HepG2 (cell line): ENCODE data around the gene STIMATE. TPM values are rescaled to one million over a fixed set of nuclear protein-coding genes. Genes with fewer than 3 reads are reported as not detected.

Experiments used
- AFF4 ChIP-seq: sonication (generic); formaldehyde crosslinking; IDR thresholded peaks from 2 replicates; pipeline ENCODE4 v1.4.0; 2020; ENCODE audit warnings: missing genetic modification reagents
- ATF7-NPFF ChIP-seq: sonication (generic); formaldehyde crosslinking; IDR thresholded peaks from 2 replicates; pipeline ENCODE4 v1.8.1; 2023; ENCODE audit warnings: mild to moderate bottlenecking, low read depth, missing genetic modification reagents, moderate library complexity
- CENPX ChIP-seq: sonication (generic); formaldehyde crosslinking; IDR thresholded peaks from 2 replicates; pipeline ENCODE4 v1.9.0; 2021; ENCODE audit warnings: mild to moderate bottlenecking, missing genetic modification reagents, moderate library complexity
- FOXK1 ChIP-seq: sonication (generic); formaldehyde crosslinking; IDR thresholded peaks from 2 replicates; pipeline ENCODE4 v1.4.0; 2020; ENCODE audit warnings: low read depth, missing genetic modification reagents, borderline replicate concordance
- HNRNPK ChIP-seq: fragments of 200-400 bp; formaldehyde crosslinking; IDR thresholded peaks from 2 replicates; pipeline ENCODE4 v1.6.1; 2018; ENCODE audit warnings: low read length, low read depth, moderate library complexity, mild to moderate bottlenecking; ENCODE audit not compliant: poor library complexity, severe bottlenecking
- HNRNPL ChIP-seq: fragments of 200-400 bp; formaldehyde crosslinking; IDR thresholded peaks from 2 replicates; pipeline ENCODE4 v1.6.1; 2017; ENCODE audit warnings: mild to moderate bottlenecking, low read depth, low read length
- NCOA1 ChIP-seq: sonication (generic); formaldehyde crosslinking; IDR thresholded peaks from 2 replicates; pipeline ENCODE4 v1.9.0; 2021; ENCODE audit warnings: missing genetic modification reagents
- NONO ChIP-seq, 2 experiments: fragments of 450-650 bp in 1 of 2; sonication (generic) in 1 of 2; formaldehyde crosslinking in 1 of 2; IDR thresholded peaks in 1 of 2; conservative IDR thresholded peaks in 1 of 2; 2 replicates each; pipeline versions ENCODE4 v1.6.1 to v1.8.0; 2017 to 2022; ENCODE audit warnings: mild to moderate bottlenecking in 1 of 2, missing genetic modification reagents in 1 of 2, moderate library complexity in 1 of 2
- PATZ1 ChIP-seq: sonication (generic); formaldehyde crosslinking; IDR thresholded peaks from 2 replicates; pipeline ENCODE4 v1.4.0; 2020; ENCODE audit warnings: missing genetic modification reagents
- PAX8 ChIP-seq: sonication (generic); formaldehyde crosslinking; IDR thresholded peaks from 2 replicates; pipeline ENCODE4 v1.8.0; 2022; ENCODE audit warnings: mild to moderate bottlenecking, missing genetic modification reagents, borderline replicate concordance
- POLR2AphosphoS5 ChIP-seq: IDR thresholded peaks from 2 replicates; pipeline ENCODE4 v1.6.1; 2012; ENCODE audit warnings: low read depth, low read length
- RAD21 ChIP-seq: fragments of 450-650 bp; formaldehyde crosslinking; IDR thresholded peaks from 2 replicates; pipeline ENCODE4 v1.5.0; 2020; ENCODE audit warnings: mild to moderate bottlenecking
- ZBTB21 ChIP-seq: sonication (generic); formaldehyde crosslinking; IDR thresholded peaks from 2 replicates; pipeline ENCODE4 v1.4.0; 2020; ENCODE audit warnings: missing genetic modification reagents
- ZFX ChIP-seq: sonication (generic); formaldehyde crosslinking; IDR thresholded peaks from 2 replicates; pipeline ENCODE4 v1.4.0; 2020; ENCODE audit warnings: mild to moderate bottlenecking, low read depth, missing genetic modification reagents, moderate library complexity
- ZMYM2 ChIP-seq: sonication (generic); formaldehyde crosslinking; IDR thresholded peaks from 2 replicates; pipeline ENCODE4 v1.8.0; 2022; ENCODE audit warnings: mild to moderate bottlenecking, missing genetic modification reagents
- ZNF761 ChIP-seq: sonication (generic); formaldehyde crosslinking; conservative IDR thresholded peaks from 2 replicates; pipeline ENCODE4 v1.4.0; 2020; ENCODE audit warnings: mild to moderate bottlenecking, missing genetic modification reagents
- polyA plus RNA-seq, 8 experiments: library from polyadenylated mRNA; depleted of rRNA in 3 of 8; stranded (reverse) in 7 of 8; unstranded in 1 of 8; fragments of >200 nt; fragmentation: Illumina TruSeq in 4 of 8; extraction: Trizol in 4 of 8; gene quantifications; 2 replicates each; pipeline versions ENCODE4 v1.2.1 to v1.2.3, GENCODE V29; 2011 to 2016; ENCODE audit warnings: low read depth in 4 of 8, missing spikeins in 1 of 8, mixed read lengths in 1 of 8; ENCODE audit not compliant: insufficient read depth in 1 of 8
- total RNA-seq, 5 experiments: library from RNA; depleted of rRNA; stranded (reverse); fragments of >200 nt; fragmentation: Illumina TruSeq; extraction: Trizol; gene quantifications; 2 replicates each; pipeline ENCODE4 v1.2.3, GENCODE V29; 2016; ENCODE audit warnings: low read depth in 1 of 5
- TF ChIP-seq, protein P1 (sequence below): sonication (generic); formaldehyde crosslinking; IDR thresholded peaks from 2 replicates; pipeline ENCODE4 v1.5.1; 2020; ENCODE audit warnings: mild to moderate bottlenecking, moderate library complexity, missing genetic modification reagents
- TF ChIP-seq, protein P2 (sequence below): sonication (generic); formaldehyde crosslinking; IDR thresholded peaks from 2 replicates; pipeline ENCODE4 v1.4.0; 2020; ENCODE audit warnings: mild to moderate bottlenecking, low read depth, missing genetic modification reagents

Gene STIMATE
- total and polyA plus RNA-seq, 2 of the 13 experiments (the other 11 are each of a cell fraction or from before 2014, with no cell fraction given): 5.7 to 11.7 TPM

DNA sequence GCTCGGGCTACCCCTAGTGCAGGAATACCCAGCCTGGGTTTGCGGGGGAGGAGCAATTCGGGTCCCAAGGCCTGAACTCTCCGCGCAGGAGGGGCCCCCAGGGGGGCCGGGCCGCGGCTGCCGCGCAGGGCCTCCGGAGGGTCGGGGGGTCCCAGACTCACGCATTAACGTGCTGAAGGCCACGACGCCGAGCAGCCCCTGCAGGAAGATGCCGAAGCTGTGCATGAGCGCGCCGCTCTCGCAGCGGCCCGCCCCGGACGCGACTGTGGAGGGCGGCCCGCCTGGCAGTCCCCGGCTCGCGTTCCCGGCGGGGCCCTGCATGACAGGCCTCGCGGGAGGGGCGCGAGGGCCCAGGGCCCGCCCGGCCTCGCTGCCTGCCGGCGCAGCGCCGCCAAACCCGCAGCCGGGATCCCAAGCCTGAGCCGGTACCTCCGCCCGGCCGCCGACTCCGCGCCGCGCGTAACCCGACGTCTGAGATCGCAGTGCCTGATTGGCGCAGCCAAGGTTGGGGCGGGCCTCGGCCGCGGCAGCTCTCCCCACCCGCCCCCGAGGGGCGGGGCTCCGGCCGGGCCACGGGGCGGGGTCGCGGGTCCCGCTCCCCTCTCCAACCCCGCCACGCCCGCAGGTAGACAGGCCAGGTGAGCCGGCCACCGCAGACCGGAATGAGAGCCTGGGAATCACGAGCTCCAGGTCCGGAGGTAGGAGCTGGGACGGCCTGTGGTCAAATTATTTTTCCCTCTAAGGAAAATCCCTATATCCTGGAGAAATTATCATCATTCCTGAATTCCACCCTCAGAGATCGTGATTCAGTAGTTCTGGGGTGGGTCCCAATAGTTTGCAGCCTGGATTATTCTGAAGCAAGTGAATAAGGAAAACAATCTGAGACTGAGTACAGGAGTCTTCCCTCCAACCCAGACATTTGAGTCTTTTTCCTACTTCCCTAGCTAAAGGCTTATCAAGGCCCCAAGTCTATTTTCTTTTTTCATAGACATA is at the start of gene STIMATE (continued):
- TF ChIP-seq, protein P1, sequence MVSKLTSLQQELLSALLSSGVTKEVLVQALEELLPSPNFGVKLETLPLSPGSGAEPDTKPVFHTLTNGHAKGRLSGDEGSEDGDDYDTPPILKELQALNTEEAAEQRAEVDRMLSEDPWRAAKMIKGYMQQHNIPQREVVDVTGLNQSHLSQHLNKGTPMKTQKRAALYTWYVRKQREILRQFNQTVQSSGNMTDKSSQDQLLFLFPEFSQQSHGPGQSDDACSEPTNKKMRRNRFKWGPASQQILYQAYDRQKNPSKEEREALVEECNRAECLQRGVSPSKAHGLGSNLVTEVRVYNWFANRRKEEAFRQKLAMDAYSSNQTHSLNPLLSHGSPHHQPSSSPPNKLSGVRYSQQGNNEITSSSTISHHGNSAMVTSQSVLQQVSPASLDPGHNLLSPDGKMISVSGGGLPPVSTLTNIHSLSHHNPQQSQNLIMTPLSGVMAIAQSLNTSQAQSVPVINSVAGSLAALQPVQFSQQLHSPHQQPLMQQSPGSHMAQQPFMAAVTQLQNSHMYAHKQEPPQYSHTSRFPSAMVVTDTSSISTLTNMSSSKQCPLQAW (CRISPR knock-in tag): no peak
- peak; percentile 54; the same call in 1 of the 2 replicates for TF ChIP-seq PAX8
- TF ChIP-seq ZNF761: no peak
- 0 out of 2 replicates have a peak, but pooled peaks have one; percentile 42 for TF ChIP-seq RAD21 (CRISPR knock-in tag)
- TF ChIP-seq ZFX (CRISPR knock-in tag): peak; percentile 74
- no peak for TF ChIP-seq CENPX (CRISPR knock-in tag)
- peak; percentile 41; the same call in 1 of the 2 replicates for TF ChIP-seq PATZ1 (CRISPR knock-in tag)
- TF ChIP-seq HNRNPL: no peak
- TF ChIP-seq ZBTB21 (CRISPR knock-in tag): no peak
- TF ChIP-seq NONO (IDR thresholded peaks at IDR 0.05): no peak
- TF ChIP-seq NONO (CRISPR knock-in tag; conservative IDR thresholded peaks at IDR 0.05): no peak
- no peak for TF ChIP-seq AFF4 (CRISPR knock-in tag)
- TF ChIP-seq POLR2AphosphoS5: no peak; the same call in 1 of the 2 replicates
- TF ChIP-seq ZMYM2: no peak
- no peak; the same call in 1 of the 2 replicates for TF ChIP-seq ATF7-NPFF (CRISPR knock-in tag)
- TF ChIP-seq, protein P2, sequence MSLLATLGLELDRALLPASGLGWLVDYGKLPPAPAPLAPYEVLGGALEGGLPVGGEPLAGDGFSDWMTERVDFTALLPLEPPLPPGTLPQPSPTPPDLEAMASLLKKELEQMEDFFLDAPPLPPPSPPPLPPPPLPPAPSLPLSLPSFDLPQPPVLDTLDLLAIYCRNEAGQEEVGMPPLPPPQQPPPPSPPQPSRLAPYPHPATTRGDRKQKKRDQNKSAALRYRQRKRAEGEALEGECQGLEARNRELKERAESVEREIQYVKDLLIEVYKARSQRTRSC (CRISPR knock-in tag): no peak
- TF ChIP-seq FOXK1 (CRISPR knock-in tag): no peak
- no peak for TF ChIP-seq NCOA1 (CRISPR knock-in tag)
- no peak for TF ChIP-seq HNRNPK
